T-helper 2 cell treated with Interferon-gamma antibody and Interleukin-4, amounts not matched to agents 100 ng/mL and 5 ng/mL, for 36 hours (primary cell): ENCODE results near the gene MAPRE3. TPM values are rescaled to one million over a fixed set of nuclear protein-coding genes. Genes with fewer than 3 reads are reported as not detected.

ENCODE experiments used
- intact Hi-C: fragments of 100-400 bp; cut with micrococcal nuclease; formaldehyde crosslinking; loops from one replicate; pipeline ENCODE4 v1.15.1; 2023
- total RNA-seq: library from RNA; stranded (reverse); gene quantifications from 2 replicates; pipeline ENCODE4 v1.2.3, GENCODE V29; 2022

The MAPRE3 gene
- total RNA-seq, 1 donor from 2014 or later, result 1.2 TPM

- intact Hi-C loops, result no loop called here
Measured at GRCh38 chr2:26982102-26982742, 11.8 kb downstream of the MAPRE3 start.

GRCh38 chr2:26983746-26984145, 13.3 kb downstream of the MAPRE3 start:
- intact Hi-C loops, result no loop called here

GRCh38 chr2:26985807-26986206, 15.4 kb downstream of the MAPRE3 start:
- intact Hi-C loops, result no loop called here

GRCh38 chr2:26986576-26986975, 16.1 kb downstream of the MAPRE3 start:
- intact Hi-C loops, result no loop called here

- intact Hi-C loops, result no loop called here
Measured at GRCh38 chr2:26988058-26988860, 17.8 kb downstream of the MAPRE3 start.

- intact Hi-C loops, result no loop called here
Measured at GRCh38 chr2:26989156-26989555, 18.7 kb downstream of the MAPRE3 start.

GRCh38 chr2:26991717-26992116, 21.3 kb downstream of the MAPRE3 start:
- intact Hi-C loops, result no loop called here

- intact Hi-C loops, result no loop called here
Measured at GRCh38 chr2:26993768-26994167, 23.3 kb downstream of the MAPRE3 start.

- intact Hi-C loops, result no loop called here
Measured at GRCh38 chr2:26994983-26995382, 24.5 kb downstream of the MAPRE3 start.

GRCh38 chr2:26997394-26997793, 27.0 kb downstream of the MAPRE3 start:
- intact Hi-C loops, result no loop called here

- intact Hi-C loops, result no loop called here
Measured at GRCh38 chr2:26998323-26998722, 27.9 kb downstream of the MAPRE3 start.

- intact Hi-C loops, result no loop called here
Measured at GRCh38 chr2:27000228-27000627, 29.8 kb downstream of the MAPRE3 start.

GRCh38 chr2:27000995-27001394, 30.6 kb downstream of the MAPRE3 start:
- intact Hi-C loops, result no loop called here

GRCh38 chr2:27001950-27002349, 31.5 kb downstream of the MAPRE3 start:
- intact Hi-C loops, result no loop called here

- intact Hi-C loops, result no loop called here
Measured at GRCh38 chr2:27003007-27003406, 32.6 kb downstream of the MAPRE3 start.

- intact Hi-C loops, result no loop called here
Measured at GRCh38 chr2:27003857-27004256, 33.4 kb downstream of the MAPRE3 start.

GRCh38 chr2:27006602-27007415, 36.4 kb downstream of the MAPRE3 start:
- intact Hi-C loops, result no loop called here

- intact Hi-C loops, result no loop called here
Measured at GRCh38 chr2:27007416-27008374, 37.3 kb downstream of the MAPRE3 start.

GRCh38 chr2:27008678-27009077, 38.2 kb downstream of the MAPRE3 start:
- intact Hi-C loops, result no loop called here

GRCh38 chr2:27009083-27009482, 38.6 kb downstream of the MAPRE3 start:
- intact Hi-C loops, result no loop called here

GRCh38 chr2:27009716-27010115, 39.3 kb downstream of the MAPRE3 start:
- intact Hi-C loops, result no loop called here
